HG03521 (cell line): Measurements from ENCODE around the gene PRR14.

Experiments
- ATAC-seq: cut with Tn5 transposase; IDR thresholded peaks from one replicate; pipeline ENCODE4 v1.9.1; 2021; ENCODE audit warnings: mild to moderate bottlenecking, moderate library complexity; ENCODE audit not compliant: unreplicated experiment

PRR14 gene

GRCh38 chr16:30658731-30659506, 8.2 kb downstream of the PRR14 start:
- peak; percentile 19 for ATAC-seq

DNA sequence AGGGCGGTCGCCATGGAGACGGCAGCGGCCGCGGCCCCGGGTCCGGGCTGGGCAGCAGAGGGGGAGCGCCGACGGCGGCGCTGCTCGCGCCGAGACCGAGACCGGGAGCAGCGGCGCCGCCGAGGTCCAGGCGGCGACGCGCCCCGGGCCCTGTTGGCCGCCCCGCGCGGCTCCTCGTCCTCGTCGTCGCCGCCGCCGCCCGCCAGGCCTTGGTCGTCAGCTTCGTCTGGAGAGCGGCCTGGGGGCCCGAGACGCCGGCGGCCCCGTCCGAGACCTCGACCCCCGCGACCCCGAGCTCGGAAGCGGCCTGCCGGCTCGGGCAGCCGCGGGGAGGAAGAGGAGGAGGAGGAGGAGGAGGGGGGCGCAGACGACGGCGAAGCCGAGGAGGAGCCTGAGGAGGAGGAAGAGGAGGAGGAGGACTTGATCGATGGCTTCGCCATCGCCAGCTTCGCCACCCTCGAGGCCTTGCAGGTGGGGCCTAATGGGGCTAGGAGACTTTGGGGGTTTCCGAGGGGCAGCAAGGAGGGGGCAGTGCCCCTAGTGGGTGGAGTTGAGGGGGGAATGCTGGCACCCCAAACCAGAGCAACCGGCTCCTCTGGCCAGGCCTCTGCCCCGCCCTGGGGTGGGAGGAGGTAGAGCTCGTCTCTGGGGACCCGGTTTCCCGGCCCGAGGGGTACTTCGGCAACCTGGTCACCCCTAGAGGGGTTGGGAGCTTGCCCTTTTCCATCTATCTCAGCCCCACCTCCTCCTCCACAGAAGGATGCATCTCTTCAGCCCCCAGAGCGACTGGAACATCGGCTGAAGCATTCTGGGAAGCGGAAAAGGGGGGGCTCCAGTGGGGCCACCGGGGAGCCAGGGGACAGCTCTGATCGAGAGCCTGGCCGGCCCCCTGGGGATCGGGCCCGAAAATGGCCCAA, 9.0 kb downstream of the PRR14 start:
- ATAC-seq, result no peak

GRCh38 chr16:30660424-30661261, 9.9 kb downstream of the PRR14 start:
- no peak for ATAC-seq

DNA sequence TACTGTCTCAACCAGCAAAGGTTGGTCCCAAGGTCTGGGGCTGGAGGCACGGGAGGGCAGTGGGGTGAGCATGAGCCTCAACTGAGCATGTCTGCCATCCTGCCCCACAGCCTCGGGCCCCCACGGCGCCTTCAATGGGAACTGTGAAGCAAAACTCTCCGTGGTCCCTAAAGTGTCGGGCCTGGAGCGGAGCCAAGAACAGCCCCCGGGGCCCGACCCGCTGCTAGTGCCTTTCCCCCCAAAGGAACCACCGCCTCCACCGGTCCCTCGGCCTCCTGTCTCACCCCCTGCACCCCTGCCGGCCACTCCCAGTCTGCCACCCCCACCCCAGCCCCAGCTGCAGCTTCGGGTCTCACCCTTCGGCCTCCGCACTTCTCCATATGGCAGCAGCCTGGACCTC, 11.7 kb downstream of the PRR14 start:
- ATAC-seq, result no peak

GRCh38 chr16:30663038-30663437, 12.3 kb downstream of the PRR14 start:
- no peak for ATAC-seq

DNA sequence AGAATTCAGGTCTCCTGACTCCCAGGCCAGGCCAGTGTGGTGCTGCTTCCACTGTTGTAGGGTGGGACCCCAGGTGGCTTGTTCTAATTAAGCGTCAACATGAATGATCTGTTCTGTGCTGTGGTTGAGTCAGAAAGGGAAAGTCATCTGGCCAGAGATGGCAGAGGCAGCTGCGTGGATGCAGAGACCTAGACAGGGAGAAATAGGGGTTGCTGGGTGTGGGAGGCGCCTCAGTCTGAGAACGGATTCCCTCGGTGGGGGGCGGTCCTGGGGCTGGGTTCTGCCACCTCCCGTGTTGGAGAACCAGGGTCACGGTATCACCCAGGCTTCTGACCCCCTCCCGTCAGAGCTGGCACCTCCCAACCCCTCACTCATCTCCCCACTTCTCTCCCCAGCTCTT, 13.1 kb downstream of the PRR14 start:
- no peak for ATAC-seq

DNA sequence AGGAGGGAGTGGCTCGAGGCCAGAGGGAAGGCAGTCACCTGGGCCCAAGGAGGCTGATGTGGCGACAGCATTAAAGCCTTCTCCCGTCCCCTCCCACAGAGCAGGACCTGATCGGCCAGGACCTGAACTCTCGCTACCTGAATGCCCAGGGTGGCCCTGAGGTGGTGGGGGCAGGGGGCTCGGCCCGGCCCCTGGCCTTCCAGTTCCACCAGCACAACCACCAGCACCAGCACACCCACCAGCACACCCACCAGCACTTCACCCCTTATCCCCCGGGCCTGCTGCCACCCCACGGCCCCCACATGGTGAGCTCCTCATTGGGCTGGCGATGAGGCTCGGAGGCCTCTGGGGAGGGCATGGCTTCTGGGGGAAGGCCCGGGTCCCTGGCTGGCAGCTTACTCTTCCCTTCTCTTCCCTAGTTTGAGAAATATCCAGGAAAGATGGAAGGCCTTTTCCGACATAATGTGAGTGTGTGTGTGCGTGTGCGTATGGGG, 13.9 kb downstream of the PRR14 start:
- ATAC-seq, result no peak

- ATAC-seq, result no peak
Measured at GRCh38 chr16:30665155-30665829, 14.5 kb downstream of the PRR14 start.

- ATAC-seq, result no peak
Measured at GRCh38 chr16:30665830-30666190, 15.1 kb downstream of the PRR14 start.

DNA sequence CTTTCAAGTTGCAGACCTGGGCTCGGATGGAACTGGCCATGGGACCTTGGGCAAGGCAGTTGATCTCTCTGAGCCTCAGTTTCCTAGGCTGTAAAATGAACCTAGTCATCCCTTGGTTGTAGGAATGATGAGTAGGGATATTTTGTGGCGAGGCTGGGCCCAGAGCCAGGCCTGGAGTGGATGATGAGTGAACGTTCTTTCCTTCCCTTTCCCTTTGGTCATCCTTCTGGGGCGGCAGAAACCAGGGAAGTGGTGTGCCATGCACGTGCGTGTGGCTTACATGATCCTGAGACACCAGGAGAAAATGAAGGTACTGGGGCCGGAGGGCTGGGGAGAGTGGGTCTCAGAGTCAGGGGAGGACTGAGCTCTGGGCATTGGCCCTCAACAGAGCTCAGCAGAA, 15.9 kb downstream of the PRR14 start:
- ATAC-seq, result no peak

DNA sequence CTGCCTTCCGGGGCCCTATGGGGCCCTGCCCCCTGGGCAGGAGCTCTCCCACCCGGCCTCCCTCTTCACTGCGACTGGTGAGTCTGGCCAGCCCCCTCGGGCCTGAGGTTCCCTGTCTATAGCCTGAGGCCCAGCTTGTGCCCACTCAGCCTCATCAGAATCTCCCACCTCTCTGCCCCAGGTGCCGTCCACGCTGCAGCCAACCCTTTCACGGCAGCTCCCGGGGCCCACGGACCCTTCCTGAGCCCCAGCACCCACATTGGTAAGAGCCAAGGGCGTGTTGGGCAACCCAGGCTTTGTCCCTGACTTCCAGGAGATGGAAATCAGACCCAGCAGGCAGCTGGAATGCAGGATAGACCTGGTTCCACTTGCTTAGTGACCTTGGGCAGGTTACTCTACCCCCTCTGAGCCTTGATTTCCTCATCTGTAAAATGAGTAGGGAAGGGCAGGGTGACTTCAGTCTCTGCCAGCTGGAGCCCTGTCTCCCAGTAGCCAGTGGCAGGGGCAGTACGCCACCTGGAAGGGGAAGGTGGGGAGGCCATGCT, 16.7 kb downstream of the PRR14 start:
- ATAC-seq, result no peak

DNA sequence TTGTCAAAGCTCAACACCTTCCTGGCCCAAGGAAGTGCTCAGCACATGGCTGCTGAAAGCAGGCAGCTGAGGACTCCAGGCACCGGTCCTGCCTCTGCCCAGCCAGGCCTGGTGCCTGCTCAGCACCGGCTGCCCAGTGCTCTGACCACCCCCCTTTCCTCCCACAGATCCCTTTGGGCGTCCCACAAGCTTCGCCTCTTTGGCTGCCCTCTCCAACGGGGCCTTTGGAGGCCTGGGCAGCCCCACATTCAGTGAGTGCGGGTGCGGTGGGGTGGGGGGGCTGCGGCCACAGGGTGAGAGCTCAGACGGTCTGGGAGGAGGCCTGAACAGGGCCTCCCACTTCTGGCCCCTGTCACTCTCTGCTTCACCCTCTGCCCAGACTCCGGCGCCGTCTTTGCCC, 17.6 kb downstream of the PRR14 start:
- ATAC-seq, result no peak

DNA sequence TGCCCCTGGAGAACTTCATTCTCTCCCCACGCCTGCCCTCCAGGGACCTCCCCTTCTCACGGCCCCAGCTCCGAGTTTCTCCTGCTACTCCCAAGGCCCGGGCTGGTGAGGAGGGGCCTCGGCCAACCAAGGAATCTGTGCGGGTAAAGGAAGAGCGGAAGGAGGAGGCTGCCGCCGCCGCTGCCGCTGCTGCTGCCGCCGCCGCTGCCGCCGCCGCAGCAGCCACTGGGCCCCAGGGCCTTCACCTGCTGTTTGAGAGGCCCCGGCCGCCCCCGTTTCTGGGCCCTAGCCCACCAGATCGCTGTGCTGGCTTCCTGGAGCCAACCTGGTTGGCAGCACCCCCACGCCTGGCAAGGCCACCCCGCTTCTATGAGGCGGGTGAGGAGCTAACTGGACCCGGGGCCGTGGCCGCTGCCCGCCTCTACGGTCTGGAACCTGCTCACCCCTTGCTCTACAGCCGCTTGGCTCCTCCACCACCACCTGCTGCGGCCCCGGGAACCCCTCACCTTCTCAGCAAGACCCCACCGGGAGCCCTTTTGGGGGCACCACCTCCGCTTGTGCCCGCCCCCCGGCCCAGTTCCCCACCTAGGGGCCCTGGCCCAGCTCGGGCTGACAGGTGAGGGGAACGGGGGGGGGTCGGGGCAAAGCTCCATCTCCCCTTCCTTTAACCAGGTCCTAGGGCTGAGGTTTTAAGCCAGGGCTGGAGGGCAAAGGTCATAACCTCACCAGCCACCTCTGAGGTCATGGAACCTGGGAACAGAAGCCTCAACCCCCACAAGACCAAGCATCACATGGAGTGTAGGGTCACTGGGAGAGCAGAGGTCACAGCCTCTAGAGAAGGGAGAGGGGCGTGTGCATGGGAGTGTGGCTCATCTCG, 18.5 kb downstream of the PRR14 start:
- ATAC-seq, result no peak

GRCh38 chr16:30669903-30670824, 19.4 kb downstream of the PRR14 start:
- ATAC-seq, result no peak

DNA sequence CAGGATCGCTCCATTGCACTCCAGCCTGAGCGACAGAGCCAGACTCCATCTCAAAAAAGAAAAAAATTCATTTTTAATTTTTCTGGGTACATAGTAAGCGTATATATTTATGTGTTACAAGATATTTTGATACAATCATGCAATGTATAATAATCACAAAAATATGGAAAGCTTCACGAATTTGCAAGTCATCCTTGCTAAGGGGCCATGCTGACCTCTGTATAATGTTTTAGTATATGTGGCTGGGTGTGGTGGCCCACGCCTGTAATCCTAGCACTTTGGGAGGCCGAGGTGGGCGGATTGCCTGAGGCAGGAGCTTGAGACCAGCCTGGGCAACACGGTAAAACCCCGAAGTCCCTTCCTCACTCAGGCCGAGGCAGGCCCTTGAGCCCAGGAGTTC, 24.4 kb downstream of the PRR14 start:
- ATAC-seq, result no peak

GRCh38 chr16:30677931-30678585, 27.3 kb downstream of the PRR14 start:
- ATAC-seq, result no peak

- no peak for ATAC-seq
Measured at GRCh38 chr16:30678586-30678970, 27.8 kb downstream of the PRR14 start.

GRCh38 chr16:30680326-30680725, 29.6 kb downstream of the PRR14 start:
- ATAC-seq, result no peak
